Heart left ventricle (tissue), 13 donors: ENCODE results near the gene TBC1D20.

ENCODE experiments used
- POLR2A ChIP-seq, 2 donors: fragments of 450-650 bp; IDR thresholded peaks; one replicate each; pipeline ENCODE4 v1.6.1; 2017; ENCODE audit warnings: antibody characterized with exemption in 2 of 2, mild to moderate bottlenecking in 2 of 2, moderate library complexity in 2 of 2
- TF ChIP-seq, protein P1 (sequence below), 12 donors: fragments of 200-600 bp; sonication (generic) in 4 of 12; IDR thresholded peaks; one replicate each; pipeline versions ENCODE4 v1.5.0 to v1.8.0; 2018 to 2022; ENCODE audit warnings: antibody characterized with exemption in 12 of 12, mild to moderate bottlenecking in 5 of 12
- donor health status: ischemic (EF 13 %, LVEDD 7.1; RV severe dilation, severe dysfunction).
- donor health status: DM: no; HTN: yes; CAD: no.
- donor health status: DM: no; HTN: no; CAD: no.
- donor health status: ischemic (EF 25% LVEDD 6.9; RV normal size, moderate dysfunction).
- donor health status: ischemic (EF 25% LVEDD 5.7; RV mildly dilated, moderate dysfunction).
- donor health status: ischemic (EF 35%, LVEDD 5.7; RV mildly dilated, moderate dysfunction).
- donor health status: nonischemic (EF 11% LVEDD 7.7; RV severe dilation, severe dysfunction).
- donor health status: DM: yes; HTN: yes; CAD: no.
- donor health status: PGD.
- donor health status: ischemic (EF 29% LVEDD 5.4; RV normal size, mild dysfunction).
- donor health status: nonischemic (EF 23%, LVEDD 6.1; RV moderate dilation, normal function).

GRCh38 chr20:469746-470490 lies 7.6 kb upstream of the TBC1D20 start:
- TF ChIP-seq POLR2A (IDR thresholded peaks at IDR 0.05), result no peak
- TF ChIP-seq, protein P1, sequence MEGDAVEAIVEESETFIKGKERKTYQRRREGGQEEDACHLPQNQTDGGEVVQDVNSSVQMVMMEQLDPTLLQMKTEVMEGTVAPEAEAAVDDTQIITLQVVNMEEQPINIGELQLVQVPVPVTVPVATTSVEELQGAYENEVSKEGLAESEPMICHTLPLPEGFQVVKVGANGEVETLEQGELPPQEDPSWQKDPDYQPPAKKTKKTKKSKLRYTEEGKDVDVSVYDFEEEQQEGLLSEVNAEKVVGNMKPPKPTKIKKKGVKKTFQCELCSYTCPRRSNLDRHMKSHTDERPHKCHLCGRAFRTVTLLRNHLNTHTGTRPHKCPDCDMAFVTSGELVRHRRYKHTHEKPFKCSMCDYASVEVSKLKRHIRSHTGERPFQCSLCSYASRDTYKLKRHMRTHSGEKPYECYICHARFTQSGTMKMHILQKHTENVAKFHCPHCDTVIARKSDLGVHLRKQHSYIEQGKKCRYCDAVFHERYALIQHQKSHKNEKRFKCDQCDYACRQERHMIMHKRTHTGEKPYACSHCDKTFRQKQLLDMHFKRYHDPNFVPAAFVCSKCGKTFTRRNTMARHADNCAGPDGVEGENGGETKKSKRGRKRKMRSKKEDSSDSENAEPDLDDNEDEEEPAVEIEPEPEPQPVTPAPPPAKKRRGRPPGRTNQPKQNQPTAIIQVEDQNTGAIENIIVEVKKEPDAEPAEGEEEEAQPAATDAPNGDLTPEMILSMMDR (IDR thresholded peaks at IDR 0.05), result no peak
